Lower leg skin (tissue), 4 donors: ENCODE data around the gene RABGGTA. TPM values are rescaled to one million over a fixed set of nuclear protein-coding genes. Genes with fewer than 3 reads are reported as not detected.

Experiments
- DNase-seq, 2 donors: peaks; one replicate each; pipeline ENCODE4 v3.0.0-alpha.2; 2019; ENCODE audit warnings: low spot score in 2 of 2
- H3K4me3 ChIP-seq: fragments of 200-600 bp; sonication (generic); 2 replicates; pipeline ENCODE4 v1.5.1; 2017; ENCODE audit warnings: mild to moderate bottlenecking, low read depth; ENCODE audit not compliant: poor library complexity, severe bottlenecking
- CTCF ChIP-seq, 3 donors: fragments of 450-650 bp; IDR thresholded peaks; one replicate each; pipeline ENCODE4 v1.5.1; 2016; ENCODE audit warnings: antibody characterized with exemption in 3 of 3, mild to moderate bottlenecking in 3 of 3, moderate library complexity in 2 of 3
- POLR2A ChIP-seq, 2 donors: fragments of 450-650 bp; IDR thresholded peaks; one replicate each; pipeline ENCODE4 v1.6.1; 2016 to 2017; ENCODE audit warnings: antibody characterized with exemption in 2 of 2, mild to moderate bottlenecking in 1 of 2, moderate library complexity in 1 of 2
- WGBS, 2 donors: methylation state at CpG; one replicate each; pipeline ENCODE4 v1.1.5; 2018; 5-methylcytosine and 5-hydroxymethylcytosine counted together
- intact Hi-C: fragments of 100-400 bp; cut with DNase I; formaldehyde crosslinking; loops from one replicate; pipeline ENCODE4 v1.15.0; 2023; ENCODE audit warnings: low total_unique reads
- total RNA-seq, 4 donors: library from RNA; depleted of rRNA; stranded (reverse); fragments of >200 nt; gene quantifications; one replicate each; pipeline ENCODE4 v1.1.0, GENCODE V29; 2016

Gene RABGGTA, protein sequence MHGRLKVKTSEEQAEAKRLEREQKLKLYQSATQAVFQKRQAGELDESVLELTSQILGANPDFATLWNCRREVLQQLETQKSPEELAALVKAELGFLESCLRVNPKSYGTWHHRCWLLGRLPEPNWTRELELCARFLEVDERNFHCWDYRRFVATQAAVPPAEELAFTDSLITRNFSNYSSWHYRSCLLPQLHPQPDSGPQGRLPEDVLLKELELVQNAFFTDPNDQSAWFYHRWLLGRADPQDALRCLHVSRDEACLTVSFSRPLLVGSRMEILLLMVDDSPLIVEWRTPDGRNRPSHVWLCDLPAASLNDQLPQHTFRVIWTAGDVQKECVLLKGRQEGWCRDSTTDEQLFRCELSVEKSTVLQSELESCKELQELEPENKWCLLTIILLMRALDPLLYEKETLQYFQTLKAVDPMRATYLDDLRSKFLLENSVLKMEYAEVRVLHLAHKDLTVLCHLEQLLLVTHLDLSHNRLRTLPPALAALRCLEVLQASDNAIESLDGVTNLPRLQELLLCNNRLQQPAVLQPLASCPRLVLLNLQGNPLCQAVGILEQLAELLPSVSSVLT
- 10 to 100 TPM; 35.5 to 69.4 (median 44.7) TPM for total RNA-seq

DNA sequence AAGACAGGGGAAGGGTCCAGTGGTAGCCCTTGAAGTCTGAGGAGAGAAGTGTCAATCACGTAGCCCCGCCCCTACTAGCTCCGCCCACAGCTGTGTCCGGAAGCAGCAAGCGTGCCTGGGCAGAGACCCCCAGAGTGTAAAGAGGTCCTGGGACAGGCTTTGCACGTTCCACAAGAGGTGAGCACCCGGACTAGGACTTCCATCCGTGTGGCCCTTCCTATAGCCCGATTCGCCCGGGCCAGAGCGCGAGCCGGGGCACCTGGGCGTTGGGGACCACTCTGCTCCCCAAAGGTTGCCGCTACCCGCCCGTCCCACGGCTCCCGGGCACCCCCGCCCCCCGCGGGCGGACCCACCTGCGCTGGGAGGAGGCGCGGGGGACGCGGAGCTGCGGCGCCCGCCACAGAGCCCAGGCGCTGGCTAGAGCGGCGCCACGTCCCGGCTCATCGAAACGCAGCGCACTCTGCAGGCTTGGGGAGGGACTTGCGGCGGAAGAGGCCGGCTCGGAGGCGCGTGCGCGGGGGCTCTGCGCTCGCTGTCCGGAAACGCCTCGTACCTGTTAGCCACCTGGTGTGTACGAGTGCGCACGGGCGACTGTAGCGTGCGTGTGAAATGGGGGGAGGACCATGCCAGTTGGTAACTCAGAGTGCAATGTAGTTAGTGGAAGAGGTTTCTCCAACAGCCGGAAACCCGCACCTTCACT is at the start of gene RABGGTA:
TSS of gene RABGGTA (minus strand) at position 464 of the 700 bp plus-strand sequence. CDS start 482 bp downstream, outside the sequence.
- peak; percentile 67 to 96 for DNase-seq
- no peak for TF ChIP-seq POLR2A (IDR thresholded peaks at IDR 0.05)
- peak in 1 of 3 donors; percentile 58 for TF ChIP-seq CTCF (IDR thresholded peaks at IDR 0.05)
- intact Hi-C loops: no loop called here
- 0 to 1% methylated on average over 23 to 33 of the region's 61 CpGs for WGBS, 2 donors
- peak within 1 kb of the TSS; percentile 87 for H3K4me3 ChIP-seq

DNA sequence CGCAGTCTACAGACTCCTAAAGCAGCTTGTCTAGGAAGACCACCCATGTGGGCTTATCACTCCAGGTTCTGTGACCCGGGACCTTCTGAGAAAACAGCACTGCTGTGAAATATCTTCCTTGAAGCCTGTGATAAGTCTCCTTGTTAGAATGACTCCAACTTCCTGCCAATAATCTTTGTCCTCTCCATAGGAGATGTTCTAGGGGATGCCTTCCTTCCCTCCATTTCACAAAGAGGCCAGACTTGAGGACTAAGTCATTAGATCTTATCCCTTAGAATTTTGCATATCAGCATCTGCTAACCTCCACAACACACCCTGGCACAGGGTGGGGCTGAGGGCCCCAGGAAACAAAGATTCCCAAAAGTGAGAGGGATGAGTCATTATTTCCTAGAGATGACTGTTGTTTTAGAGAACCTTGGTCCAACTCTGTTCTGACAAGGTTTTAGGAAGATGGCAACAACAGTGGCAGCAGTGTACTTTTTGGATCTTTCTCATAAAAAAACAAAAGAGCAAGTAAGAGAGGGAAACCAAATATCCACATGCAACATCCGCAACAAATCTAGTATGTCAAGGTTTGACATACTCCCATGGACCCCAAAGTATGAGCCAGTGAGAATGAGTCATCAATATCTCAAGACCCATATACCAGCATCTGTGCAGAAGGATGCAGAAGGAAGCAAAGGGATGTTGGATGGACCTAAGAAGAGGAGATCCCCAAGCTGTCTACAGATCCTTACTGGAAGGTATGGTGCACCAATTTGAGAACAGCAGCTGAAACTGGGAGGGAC is 45.9 kb upstream of the RABGGTA start:
- no peak for TF ChIP-seq CTCF (IDR thresholded peaks at IDR 0.05)
- no peak for TF ChIP-seq POLR2A (IDR thresholded peaks at IDR 0.05)
- DNase-seq: no peak
- WGBS, 2 donors: 58 to 71% methylated on average over 3 of the region's 3 CpGs
- intact Hi-C loops: no loop called here
- H3K4me3 ChIP-seq: no peak overlapping the region

GRCh38 chr14:24316597-24316950 is 45.2 kb upstream of the RABGGTA start:
- intact Hi-C loops: no loop called here
- DNase-seq: peak in 1 of 2 donors; percentile 87
- H3K4me3 ChIP-seq: no peak overlapping the region

GRCh38 chr14:24315807-24316596 is 44.6 kb upstream of the RABGGTA start:
- 35% methylated on average over 56 to 70 of the region's 70 CpGs for WGBS, 2 donors
- peak in 1 of 2 donors; percentile 91 for DNase-seq
- TF ChIP-seq CTCF (IDR thresholded peaks at IDR 0.05): peak in 1 of 3 donors; percentile 62
- no peak for TF ChIP-seq POLR2A (IDR thresholded peaks at IDR 0.05)

More at GRCh38 chr14:24316597-24316950, 45.2 kb upstream of the RABGGTA start:
- TF ChIP-seq POLR2A (IDR thresholded peaks at IDR 0.05) (no peak), CTCF (IDR thresholded peaks at IDR 0.05) (no peak)
- 32 to 41% methylated on average over 18 of the region's 18 CpGs for WGBS, 2 donors

More at GRCh38 chr14:24315807-24316596, 44.6 kb upstream of the RABGGTA start:
- H3K4me3 ChIP-seq: no peak overlapping the region
- intact Hi-C loops: no loop called here
